ENCODE measurements around the gene CRY2.

The CRY2 gene

DNA sequence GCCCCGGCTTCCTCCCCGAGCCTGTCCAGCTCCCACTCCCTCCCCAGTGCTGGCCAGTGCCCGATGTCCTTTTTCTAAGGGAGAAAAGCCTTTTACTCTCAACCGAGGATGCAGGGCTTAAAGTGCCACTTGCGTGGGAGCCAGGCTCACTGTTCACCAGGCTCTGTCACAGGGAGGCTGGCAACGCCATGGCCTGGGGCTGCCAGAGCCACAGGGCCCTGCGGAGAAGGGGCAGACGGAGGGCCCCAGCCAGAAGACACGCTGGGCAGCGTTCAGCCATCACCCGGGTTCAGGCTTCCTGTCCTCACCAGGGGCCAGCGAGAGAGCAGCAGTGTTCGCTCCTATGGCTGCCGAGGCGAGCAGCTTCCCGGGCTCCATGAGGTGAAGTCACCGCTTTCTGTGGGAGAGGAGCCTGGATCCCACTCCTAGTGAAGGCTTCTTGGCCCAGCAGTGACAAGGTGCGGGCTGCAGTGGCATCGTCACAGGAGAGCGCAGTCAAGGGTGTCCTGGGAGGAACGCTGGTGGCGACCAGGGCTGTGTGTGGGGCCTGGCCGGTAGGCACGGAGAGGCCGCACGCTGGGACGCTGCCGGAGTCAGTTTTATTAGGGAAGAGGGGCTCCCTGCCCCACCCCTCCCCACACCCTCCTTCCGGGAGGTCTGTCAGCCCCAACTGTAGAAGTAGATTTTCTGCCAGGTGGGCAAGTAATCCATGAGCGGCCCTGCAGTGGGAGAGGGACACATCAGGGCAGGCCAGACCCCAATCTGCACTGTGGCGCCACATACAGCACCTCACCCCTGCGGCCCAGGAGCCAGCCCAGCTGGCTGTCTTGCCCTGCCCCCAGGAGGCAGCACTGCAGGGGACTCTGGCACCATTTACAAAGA lies 62.6 kb downstream of the CRY2 start:
- DNase-seq (ENCODE audit: low spot score): no peak
- TF ChIP-seq, protein P1, sequence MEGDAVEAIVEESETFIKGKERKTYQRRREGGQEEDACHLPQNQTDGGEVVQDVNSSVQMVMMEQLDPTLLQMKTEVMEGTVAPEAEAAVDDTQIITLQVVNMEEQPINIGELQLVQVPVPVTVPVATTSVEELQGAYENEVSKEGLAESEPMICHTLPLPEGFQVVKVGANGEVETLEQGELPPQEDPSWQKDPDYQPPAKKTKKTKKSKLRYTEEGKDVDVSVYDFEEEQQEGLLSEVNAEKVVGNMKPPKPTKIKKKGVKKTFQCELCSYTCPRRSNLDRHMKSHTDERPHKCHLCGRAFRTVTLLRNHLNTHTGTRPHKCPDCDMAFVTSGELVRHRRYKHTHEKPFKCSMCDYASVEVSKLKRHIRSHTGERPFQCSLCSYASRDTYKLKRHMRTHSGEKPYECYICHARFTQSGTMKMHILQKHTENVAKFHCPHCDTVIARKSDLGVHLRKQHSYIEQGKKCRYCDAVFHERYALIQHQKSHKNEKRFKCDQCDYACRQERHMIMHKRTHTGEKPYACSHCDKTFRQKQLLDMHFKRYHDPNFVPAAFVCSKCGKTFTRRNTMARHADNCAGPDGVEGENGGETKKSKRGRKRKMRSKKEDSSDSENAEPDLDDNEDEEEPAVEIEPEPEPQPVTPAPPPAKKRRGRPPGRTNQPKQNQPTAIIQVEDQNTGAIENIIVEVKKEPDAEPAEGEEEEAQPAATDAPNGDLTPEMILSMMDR (IDR thresholded peaks at IDR 0.05; ENCODE audit: extremely low read depth, insufficient read depth, missing control alignments): no peak
- in situ Hi-C loops (cut with MboI; ENCODE audit: low pct_unique_long_range_greater_than_20kb, low sequenced_read_pairs, unreplicated experiment): no loop called here

DNA sequence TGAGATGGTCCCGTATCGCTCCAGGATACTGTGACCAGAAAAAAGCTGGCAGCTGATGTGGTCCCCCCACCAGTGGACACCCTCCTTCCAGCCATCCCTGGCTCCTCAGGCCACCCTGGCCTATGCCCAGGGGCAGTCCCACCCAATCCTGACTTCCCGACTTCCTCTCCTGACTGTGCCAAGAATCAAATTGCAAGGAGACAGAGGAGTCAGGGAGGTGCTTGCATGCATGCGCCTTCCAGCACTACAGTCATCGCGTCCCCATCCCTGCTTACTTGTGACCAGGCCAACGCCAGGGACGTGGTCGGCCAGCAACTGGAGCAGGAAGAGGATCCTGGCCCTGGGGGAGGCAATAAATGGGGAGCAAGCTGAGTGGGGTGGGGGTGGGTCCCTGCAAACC lies 63.3 kb downstream of the CRY2 start:
- DNase-seq (ENCODE audit: low spot score): no peak
- in situ Hi-C loops (cut with MboI; ENCODE audit: low pct_unique_long_range_greater_than_20kb, low sequenced_read_pairs, unreplicated experiment): no loop called here
- TF ChIP-seq, protein P1 (IDR thresholded peaks at IDR 0.05; ENCODE audit: extremely low read depth, insufficient read depth, missing control alignments): no peak

DNA sequence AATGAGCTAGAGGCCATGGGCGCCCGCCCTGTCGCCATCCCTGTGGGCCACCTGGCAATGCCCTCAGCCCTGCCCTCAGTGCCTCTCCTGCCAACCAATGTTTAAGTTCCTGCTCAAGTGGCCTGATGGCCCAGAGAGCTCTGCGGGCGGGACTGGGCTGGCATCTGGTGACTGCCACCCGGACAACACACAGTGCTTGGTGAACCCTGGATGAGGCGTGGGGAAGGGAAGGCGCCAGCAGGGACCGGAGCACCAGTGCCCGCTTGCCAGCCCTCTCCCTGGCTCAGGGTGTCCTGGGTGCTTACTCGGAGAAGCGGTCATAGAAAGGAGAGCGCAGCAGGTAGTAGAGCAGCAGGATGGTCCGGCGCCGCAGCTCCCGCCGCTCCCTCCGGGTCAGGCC lies 66.2 kb downstream of the CRY2 start:
- no peak for DNase-seq (ENCODE audit: low spot score)
- in situ Hi-C loops (cut with MboI; ENCODE audit: low pct_unique_long_range_greater_than_20kb, low sequenced_read_pairs, unreplicated experiment): no loop called here
- TF ChIP-seq, protein P1 (IDR thresholded peaks at IDR 0.05; ENCODE audit: extremely low read depth, insufficient read depth, missing control alignments): no peak

DNA sequence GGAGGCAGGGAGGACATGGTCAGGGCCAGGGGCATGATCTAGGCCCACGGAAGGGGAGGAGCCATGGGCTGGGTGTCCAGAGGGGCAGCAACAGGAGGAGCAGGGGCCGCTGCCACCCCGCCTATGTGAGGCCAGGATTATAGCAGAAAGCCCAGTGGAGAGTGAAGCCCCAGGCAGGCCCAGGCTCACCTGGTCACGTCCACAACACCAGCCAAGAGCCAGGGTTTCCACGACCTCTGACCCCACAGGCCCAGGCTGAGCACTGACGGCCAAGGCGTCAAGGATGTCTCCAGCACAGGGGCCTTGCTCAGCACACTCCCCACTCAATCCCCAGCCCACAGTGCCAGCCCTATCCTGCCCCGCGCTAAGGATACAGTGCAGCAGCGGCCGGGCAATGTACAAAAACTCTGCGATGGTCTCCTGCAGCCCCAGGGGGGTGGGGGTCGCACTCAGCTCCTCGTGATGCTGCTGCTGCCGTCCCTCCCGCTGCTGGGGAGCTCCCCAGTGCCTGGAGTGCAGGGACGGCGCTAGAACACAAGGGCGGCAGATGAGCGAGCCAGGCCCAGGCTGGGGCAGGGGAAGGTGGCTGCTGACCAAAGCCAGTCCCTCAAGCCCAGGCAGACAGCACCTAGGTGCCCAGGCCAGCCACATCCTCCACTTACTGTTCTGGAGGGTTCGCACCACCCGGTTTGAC lies 66.8 kb downstream of the CRY2 start:
- in situ Hi-C loops (cut with MboI; ENCODE audit: low pct_unique_long_range_greater_than_20kb, low sequenced_read_pairs, unreplicated experiment): no loop called here
- TF ChIP-seq, protein P1 (IDR thresholded peaks at IDR 0.05; ENCODE audit: extremely low read depth, insufficient read depth, missing control alignments): no peak
- no peak for DNase-seq (ENCODE audit: low spot score)

DNA sequence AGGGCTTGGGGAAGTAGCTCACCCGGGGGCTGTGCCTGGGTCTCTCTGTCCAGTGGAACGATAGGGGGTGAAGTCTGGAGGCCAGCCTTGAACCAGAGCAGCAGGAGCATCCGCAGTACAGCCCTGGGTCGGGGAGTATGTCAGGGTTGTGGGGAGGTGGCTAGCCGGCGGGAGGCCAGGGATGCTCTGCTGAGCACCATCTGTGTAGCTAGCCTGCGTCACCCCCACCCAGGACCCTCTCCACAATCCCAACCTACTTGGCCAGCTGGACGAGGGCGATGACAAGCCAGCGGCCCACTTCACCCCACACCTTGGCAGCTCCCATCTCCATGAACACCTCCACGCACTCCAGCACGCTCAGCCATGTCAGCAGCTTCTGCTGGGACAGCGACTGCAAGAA lies 68.2 kb downstream of the CRY2 start:
- TF ChIP-seq, protein P1 (IDR thresholded peaks at IDR 0.05; ENCODE audit: extremely low read depth, insufficient read depth, missing control alignments): no peak
- in situ Hi-C loops (cut with MboI; ENCODE audit: low pct_unique_long_range_greater_than_20kb, low sequenced_read_pairs, unreplicated experiment): no loop called here
- DNase-seq (ENCODE audit: low spot score): no peak

DNA sequence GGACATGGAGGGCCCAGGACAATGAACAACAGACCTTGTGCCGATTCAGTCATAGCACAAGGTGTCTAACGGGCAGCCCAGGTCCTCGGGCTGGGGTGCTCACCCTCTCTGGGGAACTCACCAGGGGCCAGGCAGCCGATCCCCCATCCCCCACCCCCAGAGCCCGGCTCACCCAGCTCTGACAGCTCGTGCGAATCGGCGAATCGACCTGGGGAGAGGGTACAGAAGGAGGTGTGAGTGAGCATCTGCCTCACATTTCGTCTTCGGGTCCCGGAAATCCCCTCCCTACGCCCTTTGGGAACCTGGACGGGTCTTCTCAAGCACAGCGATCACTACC lies 70.0 kb downstream of the CRY2 start:
- DNase-seq (ENCODE audit: low spot score): no peak
- TF ChIP-seq, protein P1 (IDR thresholded peaks at IDR 0.05; ENCODE audit: extremely low read depth, insufficient read depth, missing control alignments): no peak
- in situ Hi-C loops (cut with MboI; ENCODE audit: low pct_unique_long_range_greater_than_20kb, low sequenced_read_pairs, unreplicated experiment): no loop called here
